Suprapubic skin (tissue), 4 donors: ENCODE results near the gene RBP3. TPM values are rescaled to one million over a fixed set of nuclear protein-coding genes. Genes with fewer than 3 reads are reported as not detected.

ENCODE experiments used
- DNase-seq, 2 donors: peaks; one replicate each; pipeline ENCODE4 v3.0.0-alpha.2; 2019; ENCODE audit warnings: low spot score in 2 of 2
- H3K27ac ChIP-seq: fragments of 200-600 bp; sonication (generic); one replicate; pipeline ENCODE4 v1.5.1; 2019
- H3K27me3 ChIP-seq: fragments of 200-600 bp; sonication (generic); one replicate; pipeline ENCODE4 v1.5.1; 2019
- H3K36me3 ChIP-seq: fragments of 200-600 bp; sonication (generic); one replicate; pipeline ENCODE4 v1.5.1; 2019
- H3K4me1 ChIP-seq: fragments of 200-600 bp; sonication (generic); one replicate; pipeline ENCODE4 v1.5.1; 2019
- H3K4me3 ChIP-seq: fragments of 200-600 bp; sonication (generic); one replicate; pipeline ENCODE4 v1.5.1; 2019; ENCODE audit warnings: mild to moderate bottlenecking
- H3K9me3 ChIP-seq: fragments of 200-600 bp; sonication (generic); one replicate; pipeline ENCODE4 v1.5.1; 2019
- CTCF ChIP-seq, 2 donors: fragments of 200-600 bp in 1 of 2; fragments of 450-650 bp in 1 of 2; sonication (generic) in 1 of 2; IDR thresholded peaks; one replicate each; pipeline ENCODE4 v1.5.1; 2016 to 2019; ENCODE audit warnings: antibody characterized with exemption in 2 of 2, mild to moderate bottlenecking in 1 of 2, moderate library complexity in 1 of 2
- EP300 ChIP-seq: sonication (generic); formaldehyde crosslinking; IDR thresholded peaks from one replicate; pipeline ENCODE4 v1.6.1; 2017; ENCODE audit warnings: antibody characterized with exemption
- POLR2A ChIP-seq, 2 donors: fragments of 450-650 bp; IDR thresholded peaks; one replicate each; pipeline ENCODE4 v1.6.1; 2017; ENCODE audit warnings: antibody characterized with exemption in 2 of 2, mild to moderate bottlenecking in 2 of 2, moderate library complexity in 2 of 2
- POLR2AphosphoS5 ChIP-seq, 3 donors: sonication (generic); formaldehyde crosslinking; IDR thresholded peaks; one replicate each; pipeline ENCODE4 v1.6.1; 2017; ENCODE audit warnings: antibody characterized with exemption in 3 of 3
- WGBS: methylation state at CpG from one replicate; pipeline ENCODE4 v1.1.5; 2018; 5-methylcytosine and 5-hydroxymethylcytosine counted together
- total RNA-seq, 4 donors: library from RNA; depleted of rRNA; stranded (reverse); fragments of >200 nt; gene quantifications; one replicate each; pipeline ENCODE4 v1.1.0, GENCODE V29; 2016

The RBP3 gene
- total RNA-seq, 4 donors from 2014 or later, result not detected

GRCh38 chr10:47322300-47323061, 25.7 kb upstream of the RBP3 start, which contains the start of gene GDF2:
GDF2 (plus strand) TSS chr10:47322454; CDS start chr10:47322669, 215 bp downstream.
- no peaks in the 10 kb centered on the region for H3K9me3 ChIP-seq
- peaks cover 7% of the 10 kb centered on the region for H3K4me1 ChIP-seq
- no peak within 1 kb of the TSS for H3K27ac ChIP-seq
- peak; percentile 42 to 78 for DNase-seq
- H3K27me3 ChIP-seq, result peaks cover 10% of the 10 kb centered on the region
- WGBS, result 91% methylated on average over 28 of the region's 35 CpGs
- no peaks in the 10 kb centered on the region for H3K36me3 ChIP-seq
- no peak for TF ChIP-seq EP300
- TF ChIP-seq CTCF (IDR thresholded peaks at IDR 0.05), result no peak
- no peak for TF ChIP-seq POLR2AphosphoS5 (IDR thresholded peaks at IDR 0.05)
- no peak for TF ChIP-seq POLR2A (IDR thresholded peaks at IDR 0.05)
- H3K4me3 ChIP-seq, result no peak within 1 kb of the TSS

GRCh38 chr10:47323087-47323486, 25.1 kb upstream of the RBP3 start:
- TF ChIP-seq POLR2AphosphoS5 (IDR thresholded peaks at IDR 0.05) (no peak), EP300 (no peak), POLR2A (IDR thresholded peaks at IDR 0.05) (no peak), CTCF (IDR thresholded peaks at IDR 0.05) (no peak)
- 70% methylated on average over 1 of the region's 1 CpG for WGBS

GRCh38 chr10:47323636-47324296, 24.4 kb upstream of the RBP3 start:
- Histone ChIP-seq H3K4me1 (peaks cover 7% of the 10 kb centered on the region), H3K36me3 (no peaks in the 10 kb centered on the region), H3K27me3 (peaks cover 10% of the 10 kb centered on the region), H3K27ac (no peak overlapping the region), H3K9me3 (no peaks in the 10 kb centered on the region), H3K4me3 (no peak overlapping the region)
- DNase-seq, result peak; percentile 9 to 43
- WGBS, result 54% methylated on average over 5 of the region's 5 CpGs
- TF ChIP-seq EP300 (no peak), POLR2A (IDR thresholded peaks at IDR 0.05) (no peak), POLR2AphosphoS5 (IDR thresholded peaks at IDR 0.05) (no peak), CTCF (IDR thresholded peaks at IDR 0.05) (no peak)

More at GRCh38 chr10:47323087-47323486, 25.1 kb upstream of the RBP3 start:
- Histone ChIP-seq H3K4me1 (peaks cover 7% of the 10 kb centered on the region), H3K9me3 (no peaks in the 10 kb centered on the region), H3K27me3 (peaks cover 10% of the 10 kb centered on the region), H3K27ac (no peak overlapping the region), H3K4me3 (no peak overlapping the region), H3K36me3 (no peaks in the 10 kb centered on the region)
- DNase-seq, result no peak

GRCh38 chr10:47325303-47326291, 22.6 kb upstream of the RBP3 start:
- no peaks in the 10 kb centered on the region for H3K9me3 ChIP-seq
- no peak overlapping the region for H3K27ac ChIP-seq
- H3K4me3 ChIP-seq, result no peak overlapping the region
- DNase-seq, result peak; percentile 46 to 63
- no peak for TF ChIP-seq EP300
- TF ChIP-seq POLR2A (IDR thresholded peaks at IDR 0.05), result no peak
- H3K4me1 ChIP-seq, result peaks cover 7% of the 10 kb centered on the region
- H3K36me3 ChIP-seq, result no peaks in the 10 kb centered on the region
- H3K27me3 ChIP-seq, result peaks cover 10% of the 10 kb centered on the region
- 89% methylated on average over 30 of the region's 30 CpGs for WGBS

- WGBS, result 81% methylated on average over 3 of the region's 5 CpGs
- no peaks in the 10 kb centered on the region for H3K9me3 ChIP-seq
- no peaks in the 10 kb centered on the region for H3K36me3 ChIP-seq
- peak; percentile 46 to 58 for DNase-seq
- no peak overlapping the region for H3K4me3 ChIP-seq
- TF ChIP-seq POLR2A (IDR thresholded peaks at IDR 0.05) (no peak), CTCF (IDR thresholded peaks at IDR 0.05) (no peak), POLR2AphosphoS5 (IDR thresholded peaks at IDR 0.05) (no peak), EP300 (no peak)
- peaks cover 7% of the 10 kb centered on the region for H3K4me1 ChIP-seq
- H3K27ac ChIP-seq, result no peak overlapping the region
- peaks cover 10% of the 10 kb centered on the region for H3K27me3 ChIP-seq
Measured at GRCh38 chr10:47326306-47326926, 21.7 kb upstream of the RBP3 start.
